Body of pancreas (tissue), 4 donors: ENCODE results near the gene AVPI1.

Experiments
- POLR2A ChIP-seq, 3 donors: fragments of 450-650 bp; IDR thresholded peaks; one replicate each; pipeline ENCODE4 v1.6.1; 2016; ENCODE audit warnings: antibody characterized with exemption in 3 of 3, mild to moderate bottlenecking in 2 of 3
- TF ChIP-seq, protein P1 (sequence below), 7 experiments: fragments of 450-650 bp in 4 of 7; fragments of 200-600 bp in 3 of 7; sonication (generic) in 3 of 7; IDR thresholded peaks; one replicate each; pipeline ENCODE4 v1.5.1; 2016 to 2019; ENCODE audit warnings: antibody characterized with exemption in 7 of 7

DNA sequence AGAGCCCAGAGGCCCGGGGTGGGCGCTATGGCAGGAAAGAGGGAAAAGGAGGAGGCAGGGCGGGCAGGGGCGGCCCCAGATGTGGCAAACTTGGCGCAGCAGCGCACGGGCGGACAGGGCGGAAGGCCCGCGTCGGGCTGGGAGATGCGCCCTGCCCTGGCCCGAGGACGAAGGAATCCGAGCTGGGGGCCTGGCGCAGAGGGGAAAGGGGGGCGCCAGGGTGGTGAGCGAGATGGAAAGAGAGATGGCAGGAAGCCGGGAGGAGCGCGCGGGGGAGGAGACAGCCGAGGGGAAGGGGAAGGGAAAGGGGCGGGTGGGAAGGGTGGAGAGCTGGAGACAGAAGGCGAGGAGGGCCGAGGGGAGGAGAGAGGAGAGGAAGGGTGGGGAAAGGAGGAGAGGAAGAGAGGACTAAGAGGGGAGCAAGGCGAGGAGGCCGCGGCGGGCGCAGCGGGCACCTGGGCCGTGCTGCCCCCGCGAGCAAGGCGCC lies 26.3 kb upstream of the AVPI1 start, which contains the start of gene MARVELD1:
- TF ChIP-seq, protein P1, sequence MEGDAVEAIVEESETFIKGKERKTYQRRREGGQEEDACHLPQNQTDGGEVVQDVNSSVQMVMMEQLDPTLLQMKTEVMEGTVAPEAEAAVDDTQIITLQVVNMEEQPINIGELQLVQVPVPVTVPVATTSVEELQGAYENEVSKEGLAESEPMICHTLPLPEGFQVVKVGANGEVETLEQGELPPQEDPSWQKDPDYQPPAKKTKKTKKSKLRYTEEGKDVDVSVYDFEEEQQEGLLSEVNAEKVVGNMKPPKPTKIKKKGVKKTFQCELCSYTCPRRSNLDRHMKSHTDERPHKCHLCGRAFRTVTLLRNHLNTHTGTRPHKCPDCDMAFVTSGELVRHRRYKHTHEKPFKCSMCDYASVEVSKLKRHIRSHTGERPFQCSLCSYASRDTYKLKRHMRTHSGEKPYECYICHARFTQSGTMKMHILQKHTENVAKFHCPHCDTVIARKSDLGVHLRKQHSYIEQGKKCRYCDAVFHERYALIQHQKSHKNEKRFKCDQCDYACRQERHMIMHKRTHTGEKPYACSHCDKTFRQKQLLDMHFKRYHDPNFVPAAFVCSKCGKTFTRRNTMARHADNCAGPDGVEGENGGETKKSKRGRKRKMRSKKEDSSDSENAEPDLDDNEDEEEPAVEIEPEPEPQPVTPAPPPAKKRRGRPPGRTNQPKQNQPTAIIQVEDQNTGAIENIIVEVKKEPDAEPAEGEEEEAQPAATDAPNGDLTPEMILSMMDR (IDR thresholded peaks at IDR 0.05) = no peak
- TF ChIP-seq POLR2A (IDR thresholded peaks at IDR 0.05) = no peak
